HepG2 (cell line): ENCODE results near the gene RTP2. TPM values are rescaled to one million over a fixed set of nuclear protein-coding genes. Genes with fewer than 3 reads are reported as not detected.

ENCODE experiments used
- ATF7 ChIP-seq, 2 experiments: fragments of 450-650 bp in 1 of 2; sonication (generic) in 1 of 2; formaldehyde crosslinking in 1 of 2; IDR thresholded peaks; 2 replicates each; pipeline versions ENCODE4 v1.4.0 to v1.6.1; 2016 to 2020; ENCODE audit warnings: antibody characterized with exemption in 1 of 2, mild to moderate bottlenecking in 1 of 2, missing genetic modification reagents in 1 of 2
- ATF7-NPFF ChIP-seq: sonication (generic); formaldehyde crosslinking; IDR thresholded peaks from 2 replicates; pipeline ENCODE4 v1.8.1; 2023; ENCODE audit warnings: mild to moderate bottlenecking, low read depth, missing genetic modification reagents, moderate library complexity
- CBFB ChIP-seq: sonication (generic); formaldehyde crosslinking; IDR thresholded peaks from 2 replicates; pipeline ENCODE4 v1.4.0; 2020; ENCODE audit warnings: missing genetic modification reagents
- SAP130 ChIP-seq: IDR thresholded peaks from 2 replicates; pipeline ENCODE4 v1.6.1; 2016; ENCODE audit warnings: low read depth
- SMARCC2 ChIP-seq: fragments of 450-650 bp; IDR thresholded peaks from 2 replicates; pipeline ENCODE4 v1.6.1; 2017; ENCODE audit warnings: antibody characterized with exemption, mild to moderate bottlenecking
- SSRP1 ChIP-seq: IDR thresholded peaks from 2 replicates; pipeline ENCODE4 v1.6.1; 2016; ENCODE audit warnings: control low read depth
- TBL1XR1 ChIP-seq: fragments of 150-350 bp; IDR thresholded peaks from 2 replicates; pipeline ENCODE4 v1.6.1; 2014; ENCODE audit warnings: borderline replicate concordance, low read length; ENCODE audit not compliant: partially characterized antibody
- ZNF326 ChIP-seq: sonication (generic); formaldehyde crosslinking; IDR thresholded peaks from 2 replicates; pipeline ENCODE4 v1.4.0; 2020; ENCODE audit warnings: missing genetic modification reagents, borderline replicate concordance
- ZNF44 ChIP-seq: sonication (generic); formaldehyde crosslinking; IDR thresholded peaks from 2 replicates; pipeline ENCODE4 v1.5.1; 2020; ENCODE audit warnings: mild to moderate bottlenecking, missing genetic modification reagents
- ZNF605 ChIP-seq: sonication (generic); formaldehyde crosslinking; IDR thresholded peaks from 2 replicates; pipeline ENCODE4 v1.8.0; 2022; ENCODE audit warnings: mild to moderate bottlenecking, missing genetic modification reagents
- ZNF7 ChIP-seq: IDR thresholded peaks from 2 replicates; pipeline ENCODE4 v1.6.1; 2016; ENCODE audit warnings: missing biosample characterization, missing genetic modification reagents
- polyA plus RNA-seq, 8 experiments: library from polyadenylated mRNA; depleted of rRNA in 3 of 8; stranded (reverse) in 7 of 8; unstranded in 1 of 8; fragments of >200 nt; fragmentation: Illumina TruSeq in 4 of 8; extraction: Trizol in 4 of 8; gene quantifications; 2 replicates each; pipeline versions ENCODE4 v1.2.1 to v1.2.3, GENCODE V29; 2011 to 2016; ENCODE audit warnings: low read depth in 4 of 8, missing spikeins in 1 of 8, mixed read lengths in 1 of 8; ENCODE audit not compliant: insufficient read depth in 1 of 8
- total RNA-seq, 5 experiments: library from RNA; depleted of rRNA; stranded (reverse); fragments of >200 nt; fragmentation: Illumina TruSeq; extraction: Trizol; gene quantifications; 2 replicates each; pipeline ENCODE4 v1.2.3, GENCODE V29; 2016; ENCODE audit warnings: low read depth in 1 of 5
- TF ChIP-seq, protein P1 (sequence below): sonication (generic); formaldehyde crosslinking; IDR thresholded peaks from 2 replicates; pipeline ENCODE4 v1.9.0; 2022; ENCODE audit warnings: missing genetic modification reagents, mild to moderate bottlenecking, borderline replicate concordance
- TF ChIP-seq, protein P2 (sequence below): fragments of 450-650 bp; IDR thresholded peaks from 2 replicates; pipeline ENCODE4 v1.6.1; 2016
- TF ChIP-seq, protein P3 (sequence below): IDR thresholded peaks from 2 replicates; pipeline ENCODE4 v1.6.1; 2012; ENCODE audit warnings: low read depth, low read length, improper control_type of control experiment
- TF ChIP-seq, protein P4 (sequence below): sonication (generic); formaldehyde crosslinking; IDR thresholded peaks from 2 replicates; pipeline ENCODE4 v1.4.0; 2020; ENCODE audit warnings: mild to moderate bottlenecking, missing genetic modification reagents, borderline replicate concordance
- TF ChIP-seq, protein P5 (sequence below): sonication (generic); formaldehyde crosslinking; conservative IDR thresholded peaks from 2 replicates; pipeline ENCODE4 v1.8.0; 2022; ENCODE audit warnings: mild to moderate bottlenecking, moderate library complexity, missing genetic modification reagents

The RTP2 gene
- total and polyA plus RNA-seq, 2 of the 13 experiments (the other 11 are each of a cell fraction or from before 2014, with no cell fraction given) = not detected

DNA sequence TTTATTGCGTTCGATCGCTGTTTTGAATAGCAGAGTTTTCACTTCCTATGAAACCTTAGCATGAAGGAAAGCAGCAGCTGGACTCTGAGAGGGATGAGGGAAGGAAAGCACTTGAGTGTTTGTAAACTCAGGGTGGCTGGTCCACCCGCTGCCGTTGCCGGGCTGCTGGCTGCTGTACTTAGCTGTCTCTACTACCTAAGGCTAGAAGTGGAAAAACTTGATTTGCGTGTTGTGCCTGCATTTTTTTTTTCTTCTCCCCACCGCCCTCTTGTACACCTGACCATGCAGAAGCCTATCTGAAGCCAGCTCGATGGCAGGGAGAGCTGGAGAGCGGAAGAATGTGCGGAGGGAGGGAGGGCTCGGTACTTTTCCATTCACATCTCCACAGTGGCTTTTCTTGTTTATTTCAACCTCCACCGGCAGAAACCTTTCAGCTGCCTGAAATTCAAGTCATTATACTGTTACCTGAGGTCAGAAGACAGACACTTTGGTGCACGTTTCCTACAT, 47.7 kb upstream of the RTP2 start (continued):
- TF ChIP-seq, protein P1, sequence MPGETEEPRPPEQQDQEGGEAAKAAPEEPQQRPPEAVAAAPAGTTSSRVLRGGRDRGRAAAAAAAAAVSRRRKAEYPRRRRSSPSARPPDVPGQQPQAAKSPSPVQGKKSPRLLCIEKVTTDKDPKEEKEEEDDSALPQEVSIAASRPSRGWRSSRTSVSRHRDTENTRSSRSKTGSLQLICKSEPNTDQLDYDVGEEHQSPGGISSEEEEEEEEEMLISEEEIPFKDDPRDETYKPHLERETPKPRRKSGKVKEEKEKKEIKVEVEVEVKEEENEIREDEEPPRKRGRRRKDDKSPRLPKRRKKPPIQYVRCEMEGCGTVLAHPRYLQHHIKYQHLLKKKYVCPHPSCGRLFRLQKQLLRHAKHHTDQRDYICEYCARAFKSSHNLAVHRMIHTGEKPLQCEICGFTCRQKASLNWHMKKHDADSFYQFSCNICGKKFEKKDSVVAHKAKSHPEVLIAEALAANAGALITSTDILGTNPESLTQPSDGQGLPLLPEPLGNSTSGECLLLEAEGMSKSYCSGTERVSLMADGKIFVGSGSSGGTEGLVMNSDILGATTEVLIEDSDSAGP (CRISPR knock-in tag) = no peak; the same call in 1 of the 2 replicates
- TF ChIP-seq, protein P2, sequence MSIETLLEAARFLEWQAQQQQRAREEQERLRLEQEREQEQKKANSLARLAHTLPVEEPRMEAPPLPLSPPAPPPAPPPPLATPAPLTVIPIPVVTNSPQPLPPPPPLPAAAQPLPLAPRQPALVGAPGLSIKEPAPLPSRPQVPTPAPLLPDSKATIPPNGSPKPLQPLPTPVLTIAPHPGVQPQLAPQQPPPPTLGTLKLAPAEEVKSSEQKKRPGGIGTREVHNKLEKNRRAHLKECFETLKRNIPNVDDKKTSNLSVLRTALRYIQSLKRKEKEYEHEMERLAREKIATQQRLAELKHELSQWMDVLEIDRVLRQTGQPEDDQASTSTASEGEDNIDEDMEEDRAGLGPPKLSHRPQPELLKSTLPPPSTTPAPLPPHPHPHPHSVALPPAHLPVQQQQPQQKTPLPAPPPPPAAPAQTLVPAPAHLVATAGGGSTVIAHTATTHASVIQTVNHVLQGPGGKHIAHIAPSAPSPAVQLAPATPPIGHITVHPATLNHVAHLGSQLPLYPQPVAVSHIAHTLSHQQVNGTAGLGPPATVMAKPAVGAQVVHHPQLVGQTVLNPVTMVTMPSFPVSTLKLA = no peak
- TF ChIP-seq SSRP1 (CRISPR knock-in tag) (no peak), ZNF326 (CRISPR knock-in tag) (no peak), TBL1XR1 (peak; percentile 37), SMARCC2 (no peak), ATF7-NPFF (CRISPR knock-in tag) (peak; percentile 8; the same call in 1 of the 2 replicates), ZNF7 (no peak), CBFB (0 out of 2 replicates have a peak, but pooled peaks have one; percentile 23), SAP130 (CRISPR knock-in tag) (peak; percentile 54), ZNF44 (no peak; the same call in 1 of the 2 replicates), ATF7 (IDR thresholded peaks at IDR 0.05) (no peak), ATF7 (CRISPR knock-in tag; IDR thresholded peaks at IDR 0.05) (no peak), ZNF605 (CRISPR knock-in tag) (peak; percentile 60; the same call in 1 of the 2 replicates)
- TF ChIP-seq, protein P3, sequence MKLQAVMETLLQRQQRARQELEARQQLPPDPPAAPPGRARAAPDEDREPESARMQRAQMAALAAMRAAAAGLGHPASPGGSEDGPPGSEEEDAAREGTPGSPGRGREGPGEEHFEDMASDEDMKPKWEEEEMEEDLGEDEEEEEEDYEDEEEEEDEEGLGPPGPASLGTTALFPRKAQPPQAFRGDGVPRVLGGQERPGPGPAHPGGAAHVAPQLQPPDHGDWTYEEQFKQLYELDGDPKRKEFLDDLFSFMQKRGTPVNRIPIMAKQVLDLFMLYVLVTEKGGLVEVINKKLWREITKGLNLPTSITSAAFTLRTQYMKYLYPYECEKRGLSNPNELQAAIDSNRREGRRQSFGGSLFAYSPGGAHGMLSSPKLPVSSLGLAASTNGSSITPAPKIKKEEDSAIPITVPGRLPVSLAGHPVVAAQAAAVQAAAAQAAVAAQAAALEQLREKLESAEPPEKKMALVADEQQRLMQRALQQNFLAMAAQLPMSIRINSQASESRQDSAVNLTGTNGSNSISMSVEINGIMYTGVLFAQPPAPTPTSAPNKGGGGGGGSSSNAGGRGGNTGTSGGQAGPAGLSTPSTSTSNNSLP = no peak
- TF ChIP-seq, protein P4, sequence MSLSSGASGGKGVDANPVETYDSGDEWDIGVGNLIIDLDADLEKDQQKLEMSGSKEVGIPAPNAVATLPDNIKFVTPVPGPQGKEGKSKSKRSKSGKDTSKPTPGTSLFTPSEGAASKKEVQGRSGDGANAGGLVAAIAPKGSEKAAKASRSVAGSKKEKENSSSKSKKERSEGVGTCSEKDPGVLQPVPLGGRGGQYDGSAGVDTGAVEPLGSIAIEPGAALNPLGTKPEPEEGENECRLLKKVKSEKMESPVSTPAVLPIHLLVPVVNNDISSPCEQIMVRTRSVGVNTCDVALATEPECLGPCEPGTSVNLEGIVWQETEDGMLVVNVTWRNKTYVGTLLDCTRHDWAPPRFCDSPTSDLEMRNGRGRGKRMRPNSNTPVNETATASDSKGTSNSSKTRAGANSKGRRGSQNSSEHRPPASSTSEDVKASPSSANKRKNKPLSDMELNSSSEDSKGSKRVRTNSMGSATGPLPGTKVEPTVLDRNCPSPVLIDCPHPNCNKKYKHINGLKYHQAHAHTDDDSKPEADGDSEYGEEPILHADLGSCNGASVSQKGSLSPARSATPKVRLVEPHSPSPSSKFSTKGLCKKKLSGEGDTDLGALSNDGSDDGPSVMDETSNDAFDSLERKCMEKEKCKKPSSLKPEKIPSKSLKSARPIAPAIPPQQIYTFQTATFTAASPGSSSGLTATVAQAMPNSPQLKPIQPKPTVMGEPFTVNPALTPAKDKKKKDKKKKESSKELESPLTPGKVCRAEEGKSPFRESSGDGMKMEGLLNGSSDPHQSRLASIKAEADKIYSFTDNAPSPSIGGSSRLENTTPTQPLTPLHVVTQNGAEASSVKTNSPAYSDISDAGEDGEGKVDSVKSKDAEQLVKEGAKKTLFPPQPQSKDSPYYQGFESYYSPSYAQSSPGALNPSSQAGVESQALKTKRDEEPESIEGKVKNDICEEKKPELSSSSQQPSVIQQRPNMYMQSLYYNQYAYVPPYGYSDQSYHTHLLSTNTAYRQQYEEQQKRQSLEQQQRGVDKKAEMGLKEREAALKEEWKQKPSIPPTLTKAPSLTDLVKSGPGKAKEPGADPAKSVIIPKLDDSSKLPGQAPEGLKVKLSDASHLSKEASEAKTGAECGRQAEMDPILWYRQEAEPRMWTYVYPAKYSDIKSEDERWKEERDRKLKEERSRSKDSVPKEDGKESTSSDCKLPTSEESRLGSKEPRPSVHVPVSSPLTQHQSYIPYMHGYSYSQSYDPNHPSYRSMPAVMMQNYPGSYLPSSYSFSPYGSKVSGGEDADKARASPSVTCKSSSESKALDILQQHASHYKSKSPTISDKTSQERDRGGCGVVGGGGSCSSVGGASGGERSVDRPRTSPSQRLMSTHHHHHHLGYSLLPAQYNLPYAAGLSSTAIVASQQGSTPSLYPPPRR (CRISPR knock-in tag) = no peak
- TF ChIP-seq, protein P5, sequence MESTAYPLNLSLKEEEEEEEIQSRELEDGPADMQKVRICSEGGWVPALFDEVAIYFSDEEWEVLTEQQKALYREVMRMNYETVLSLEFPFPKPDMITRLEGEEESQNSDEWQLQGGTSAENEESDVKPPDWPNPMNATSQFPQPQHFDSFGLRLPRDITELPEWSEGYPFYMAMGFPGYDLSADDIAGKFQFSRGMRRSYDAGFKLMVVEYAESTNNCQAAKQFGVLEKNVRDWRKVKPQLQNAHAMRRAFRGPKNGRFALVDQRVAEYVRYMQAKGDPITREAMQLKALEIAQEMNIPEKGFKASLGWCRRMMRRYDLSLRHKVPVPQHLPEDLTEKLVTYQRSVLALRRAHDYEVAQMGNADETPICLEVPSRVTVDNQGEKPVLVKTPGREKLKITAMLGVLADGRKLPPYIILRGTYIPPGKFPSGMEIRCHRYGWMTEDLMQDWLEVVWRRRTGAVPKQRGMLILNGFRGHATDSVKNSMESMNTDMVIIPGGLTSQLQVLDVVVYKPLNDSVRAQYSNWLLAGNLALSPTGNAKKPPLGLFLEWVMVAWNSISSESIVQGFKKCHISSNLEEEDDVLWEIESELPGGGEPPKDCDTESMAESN (CRISPR knock-in tag) = peak; percentile 29; the same call in 1 of the 2 replicates
